ENCODE results near the gene STX16.

STX16 gene

GRCh38 chr20:58637466-58638213 lies 13.4 kb upstream of the STX16 start:
- TF ChIP-seq POLR2AphosphoS5 (IDR thresholded peaks at IDR 0.05; ENCODE audit: low read depth) = no peak
- no peak for TF ChIP-seq SPI1 (IDR thresholded peaks at IDR 0.05; ENCODE audit: borderline replicate concordance, low read depth)
- no peak for TF ChIP-seq GABPA (IDR thresholded peaks at IDR 0.05; ENCODE audit: low read depth)
- TF ChIP-seq, protein P1, sequence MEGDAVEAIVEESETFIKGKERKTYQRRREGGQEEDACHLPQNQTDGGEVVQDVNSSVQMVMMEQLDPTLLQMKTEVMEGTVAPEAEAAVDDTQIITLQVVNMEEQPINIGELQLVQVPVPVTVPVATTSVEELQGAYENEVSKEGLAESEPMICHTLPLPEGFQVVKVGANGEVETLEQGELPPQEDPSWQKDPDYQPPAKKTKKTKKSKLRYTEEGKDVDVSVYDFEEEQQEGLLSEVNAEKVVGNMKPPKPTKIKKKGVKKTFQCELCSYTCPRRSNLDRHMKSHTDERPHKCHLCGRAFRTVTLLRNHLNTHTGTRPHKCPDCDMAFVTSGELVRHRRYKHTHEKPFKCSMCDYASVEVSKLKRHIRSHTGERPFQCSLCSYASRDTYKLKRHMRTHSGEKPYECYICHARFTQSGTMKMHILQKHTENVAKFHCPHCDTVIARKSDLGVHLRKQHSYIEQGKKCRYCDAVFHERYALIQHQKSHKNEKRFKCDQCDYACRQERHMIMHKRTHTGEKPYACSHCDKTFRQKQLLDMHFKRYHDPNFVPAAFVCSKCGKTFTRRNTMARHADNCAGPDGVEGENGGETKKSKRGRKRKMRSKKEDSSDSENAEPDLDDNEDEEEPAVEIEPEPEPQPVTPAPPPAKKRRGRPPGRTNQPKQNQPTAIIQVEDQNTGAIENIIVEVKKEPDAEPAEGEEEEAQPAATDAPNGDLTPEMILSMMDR (IDR thresholded peaks at IDR 0.05; ENCODE audit: insufficient read depth, low read length) = no peak
- TF ChIP-seq, protein P2, sequence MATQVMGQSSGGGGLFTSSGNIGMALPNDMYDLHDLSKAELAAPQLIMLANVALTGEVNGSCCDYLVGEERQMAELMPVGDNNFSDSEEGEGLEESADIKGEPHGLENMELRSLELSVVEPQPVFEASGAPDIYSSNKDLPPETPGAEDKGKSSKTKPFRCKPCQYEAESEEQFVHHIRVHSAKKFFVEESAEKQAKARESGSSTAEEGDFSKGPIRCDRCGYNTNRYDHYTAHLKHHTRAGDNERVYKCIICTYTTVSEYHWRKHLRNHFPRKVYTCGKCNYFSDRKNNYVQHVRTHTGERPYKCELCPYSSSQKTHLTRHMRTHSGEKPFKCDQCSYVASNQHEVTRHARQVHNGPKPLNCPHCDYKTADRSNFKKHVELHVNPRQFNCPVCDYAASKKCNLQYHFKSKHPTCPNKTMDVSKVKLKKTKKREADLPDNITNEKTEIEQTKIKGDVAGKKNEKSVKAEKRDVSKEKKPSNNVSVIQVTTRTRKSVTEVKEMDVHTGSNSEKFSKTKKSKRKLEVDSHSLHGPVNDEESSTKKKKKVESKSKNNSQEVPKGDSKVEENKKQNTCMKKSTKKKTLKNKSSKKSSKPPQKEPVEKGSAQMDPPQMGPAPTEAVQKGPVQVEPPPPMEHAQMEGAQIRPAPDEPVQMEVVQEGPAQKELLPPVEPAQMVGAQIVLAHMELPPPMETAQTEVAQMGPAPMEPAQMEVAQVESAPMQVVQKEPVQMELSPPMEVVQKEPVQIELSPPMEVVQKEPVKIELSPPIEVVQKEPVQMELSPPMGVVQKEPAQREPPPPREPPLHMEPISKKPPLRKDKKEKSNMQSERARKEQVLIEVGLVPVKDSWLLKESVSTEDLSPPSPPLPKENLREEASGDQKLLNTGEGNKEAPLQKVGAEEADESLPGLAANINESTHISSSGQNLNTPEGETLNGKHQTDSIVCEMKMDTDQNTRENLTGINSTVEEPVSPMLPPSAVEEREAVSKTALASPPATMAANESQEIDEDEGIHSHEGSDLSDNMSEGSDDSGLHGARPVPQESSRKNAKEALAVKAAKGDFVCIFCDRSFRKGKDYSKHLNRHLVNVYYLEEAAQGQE (IDR thresholded peaks at IDR 0.05; ENCODE audit: insufficient replicate concordance, low read depth) = no peak
- Histone ChIP-seq H3K4me3 (replicated peaks; ENCODE audit: insufficient read depth, low read length) (no peak overlapping the region), H3K27me3 (ENCODE audit: insufficient read depth, poor library complexity, severe bottlenecking) (peaks cover 2% of the 10 kb centered on the region), H3K27ac (replicated peaks) (no peak overlapping the region)
- no peak for DNase-seq (ENCODE audit: low read depth in 1 of 2, low spot score in 1 of 2)

- no peak for DNase-seq (ENCODE audit: low read depth in 1 of 2, low spot score in 1 of 2)
- Histone ChIP-seq H3K27ac (replicated peaks) (no peak overlapping the region), H3K27me3 (ENCODE audit: insufficient read depth, poor library complexity, severe bottlenecking) (peaks cover 2% of the 10 kb centered on the region), H3K4me3 (replicated peaks; ENCODE audit: insufficient read depth, low read length) (no peak overlapping the region)
- TF ChIP-seq POLR2AphosphoS5 (IDR thresholded peaks at IDR 0.05; ENCODE audit: low read depth) (no peak), GABPA (IDR thresholded peaks at IDR 0.05; ENCODE audit: low read depth) (no peak), SPI1 (IDR thresholded peaks at IDR 0.05; ENCODE audit: borderline replicate concordance, low read depth) (no peak)
- TF ChIP-seq, protein P1 (IDR thresholded peaks at IDR 0.05; ENCODE audit: insufficient read depth, low read length) = no peak
- TF ChIP-seq, protein P2 (IDR thresholded peaks at IDR 0.05; ENCODE audit: insufficient replicate concordance, low read depth) = no peak
These were observed 12.5 kb upstream of the STX16 start for GRCh38 chr20:58638467-58639181.

GRCh38 chr20:58639182-58640146 lies 11.6 kb upstream of the STX16 start:
- Histone ChIP-seq H3K27ac (replicated peaks) (no peak overlapping the region), H3K4me3 (replicated peaks; ENCODE audit: insufficient read depth, low read length) (no peak overlapping the region), H3K27me3 (ENCODE audit: insufficient read depth, poor library complexity, severe bottlenecking) (peaks cover 2% of the 10 kb centered on the region)
- no peak for DNase-seq (ENCODE audit: low read depth in 1 of 2, low spot score in 1 of 2)
- TF ChIP-seq, protein P1 (IDR thresholded peaks at IDR 0.05; ENCODE audit: insufficient read depth, low read length) = no peak
- TF ChIP-seq SPI1 (IDR thresholded peaks at IDR 0.05; ENCODE audit: borderline replicate concordance, low read depth) (no peak), GABPA (IDR thresholded peaks at IDR 0.05; ENCODE audit: low read depth) (no peak), POLR2AphosphoS5 (IDR thresholded peaks at IDR 0.05; ENCODE audit: low read depth) (no peak)
- TF ChIP-seq, protein P2 (IDR thresholded peaks at IDR 0.05; ENCODE audit: insufficient replicate concordance, low read depth) = no peak

Measured in HL-60 (cell line).